HepG2 (cell line): ENCODE data around the gene WNT3. TPM values are rescaled to one million over a fixed set of nuclear protein-coding genes. Genes with fewer than 3 reads are reported as not detected.

ENCODE experiments used
- ATAC-seq: fragments of 200-7000 bp; cut with Tn5 transposase; 3 replicates; pipeline ENCODE4 v1.9.1; 2020; ENCODE audit warnings: mild to moderate bottlenecking, moderate library complexity
- BruUV-seq: library from RNA; stranded (reverse); fragments of 400-500 nt; replicated peaks from 2 replicates; lab custom pipeline; 2021; lab: Mats Ljungman, UMichigan
- CTCF ChIA-PET: fragments of 300-600 bp; formaldehyde crosslinking; extraction: SDS; loops from one replicate; lab custom pipeline; 2021; ENCODE audit warnings: low total read pairs, inconsistent platforms, low intra/inter-chr PET ratio; lab: Yijun Ruan, JAX
- POLR2A ChIA-PET: fragments of 350-600 bp; sonication (Branson Sonifier 250); formaldehyde crosslinking; loops from one replicate; lab custom pipeline; 2020; ENCODE audit warnings: antibody characterized with exemption, inconsistent platforms; lab: Yijun Ruan, JAX
- DNase-seq: peaks from one replicate; pipeline ENCODE4 v3.0.0-alpha.2; 2015; ENCODE audit warnings: low spot score
- FAIRE-seq: peaks from 3 replicates; lab custom pipeline; 2011; peaks lifted over from hg19 to GRCh38; lab: Jason Lieb, UNC
- H2AFZ ChIP-seq: one replicate; pipeline ENCODE4 v1.6.1; 2011; ENCODE audit warnings: low read length, inconsistent platforms
- H3K27ac ChIP-seq: fragments of 300-600 bp; 3 replicates; pipeline ENCODE4 v1.8.0; 2011; ENCODE audit warnings: mixed run types, mild to moderate bottlenecking, mixed read lengths, low read length, inconsistent platforms; ENCODE audit not compliant: insufficient read depth; ENCODE audit errors: extremely low read length
- H3K27me3 ChIP-seq, 2 experiments: fragments of 200-600 bp in 1 of 2; 2 replicates in 1 of 2; 3 replicates in 1 of 2; pipeline versions ENCODE4 v1.6.0 to v1.8.0; 2011; ENCODE audit warnings: low read length in 2 of 2, mild to moderate bottlenecking in 2 of 2, moderate library complexity in 2 of 2, inconsistent platforms in 1 of 2; ENCODE audit not compliant: insufficient read depth in 2 of 2, control insufficient read depth in 1 of 2
- H3K36me3 ChIP-seq, 2 experiments: fragments of 200-600 bp in 1 of 2; replicated peaks in 1 of 2; 2 replicates in 1 of 2; 3 replicates in 1 of 2; pipeline versions ENCODE4 v1.5.1 to v1.8.0; 2011; ENCODE audit warnings: low read length in 2 of 2, inconsistent platforms in 1 of 2; ENCODE audit not compliant: insufficient read depth in 2 of 2, control insufficient read depth in 1 of 2
- H3K4me1 ChIP-seq: 2 replicates; pipeline ENCODE4 v1.5.1; 2012; ENCODE audit warnings: low read length, inconsistent platforms; ENCODE audit not compliant: insufficient read depth
- H3K4me2 ChIP-seq: 2 replicates; pipeline ENCODE4 v1.6.0; 2011; ENCODE audit warnings: low read depth, low read length, inconsistent platforms
- H3K4me3 ChIP-seq, 3 experiments: fragments of 200-600 bp in 1 of 3; sonication (generic), shearing (Covaris generic) in 1 of 3; replicated peaks in 1 of 3; 2 replicates each; pipeline ENCODE4 v1.5.1; 2011 to 2016; ENCODE audit warnings: low read length in 3 of 3, inconsistent platforms in 2 of 3, low read depth in 2 of 3, mild to moderate bottlenecking in 2 of 3, control low read depth in 1 of 3, mixed read lengths in 1 of 3; ENCODE audit not compliant: insufficient read depth in 1 of 3
- H3K79me2 ChIP-seq: one replicate; pipeline ENCODE4 v1.6.1; 2011; ENCODE audit warnings: low read length, inconsistent platforms; ENCODE audit not compliant: insufficient read depth
- H3K9ac ChIP-seq: 2 replicates; pipeline ENCODE4 v1.6.0; 2011; ENCODE audit warnings: mild to moderate bottlenecking, low read depth, low read length, inconsistent platforms; ENCODE audit not compliant: insufficient read depth
- H3K9me3 ChIP-seq: 2 replicates; pipeline ENCODE4 v1.5.1; 2012; ENCODE audit warnings: mild to moderate bottlenecking, low read length
- H4K20me1 ChIP-seq: 2 replicates; pipeline ENCODE4 v1.6.0; 2011; ENCODE audit warnings: inconsistent platforms, mild to moderate bottlenecking, low read length, moderate library complexity; ENCODE audit not compliant: insufficient read depth
- HNRNPK ChIP-seq: fragments of 200-400 bp; formaldehyde crosslinking; IDR thresholded peaks from 2 replicates; pipeline ENCODE4 v1.6.1; 2018; ENCODE audit warnings: low read length, low read depth, moderate library complexity, mild to moderate bottlenecking; ENCODE audit not compliant: poor library complexity, severe bottlenecking
- MYPOP ChIP-seq: sonication (generic); formaldehyde crosslinking; IDR thresholded peaks from 2 replicates; pipeline ENCODE4 v1.8.1; 2023; ENCODE audit warnings: mild to moderate bottlenecking, moderate library complexity, missing genetic modification reagents
- NR2F6 ChIP-seq, 2 experiments: IDR thresholded peaks; 2 replicates each; pipeline ENCODE4 v1.6.1; 2016; ENCODE audit warnings: antibody characterized with exemption in 1 of 2, mild to moderate bottlenecking in 1 of 2
- POLR2AphosphoS5 ChIP-seq: IDR thresholded peaks from 2 replicates; pipeline ENCODE4 v1.6.1; 2012; ENCODE audit warnings: low read depth, low read length
- RFXANK ChIP-seq: IDR thresholded peaks from 2 replicates; pipeline ENCODE4 v1.6.1; 2016
- ZNF75D ChIP-seq: sonication (generic); formaldehyde crosslinking; IDR thresholded peaks from 2 replicates; pipeline ENCODE4 v1.8.1; 2023; ENCODE audit warnings: missing genetic modification reagents, mild to moderate bottlenecking, borderline replicate concordance
- WGBS: methylation state at CpG from one replicate; pipeline ENCODE4 v1.1.6; 2017; ENCODE audit warnings: low lambda C conversion rate; 5-methylcytosine and 5-hydroxymethylcytosine counted together
- in situ Hi-C: cut with HindIII; loops from 2 replicates; pipeline ENCODE4 v1.10.0; 2017; ENCODE audit warnings: low pct_unique_long_range_greater_than_20kb; ENCODE audit not compliant: extremely low pct_ligation_motif_present
- intact Hi-C: fragments of 100-400 bp; cut with micrococcal nuclease; formaldehyde crosslinking; loops from one replicate; pipeline ENCODE4 v1.10.0; 2022; ENCODE audit not compliant: unreplicated experiment
- polyA plus RNA-seq, 8 experiments: library from polyadenylated mRNA; depleted of rRNA in 3 of 8; stranded (reverse) in 7 of 8; unstranded in 1 of 8; fragments of >200 nt; fragmentation: Illumina TruSeq in 4 of 8; extraction: Trizol in 4 of 8; gene quantifications; 2 replicates each; pipeline versions ENCODE4 v1.2.1 to v1.2.3, GENCODE V29; 2011 to 2016; ENCODE audit warnings: low read depth in 4 of 8, missing spikeins in 1 of 8, mixed read lengths in 1 of 8; ENCODE audit not compliant: insufficient read depth in 1 of 8
- total RNA-seq, 5 experiments: library from RNA; depleted of rRNA; stranded (reverse); fragments of >200 nt; fragmentation: Illumina TruSeq; extraction: Trizol; gene quantifications; 2 replicates each; pipeline ENCODE4 v1.2.3, GENCODE V29; 2016; ENCODE audit warnings: low read depth in 1 of 5

Gene WNT3
- total and polyA plus RNA-seq, 2 of the 13 experiments (the other 11 are each of a cell fraction or from before 2014, with no cell fraction given) = 8.5 to 10.3 TPM

- TF ChIP-seq ZNF75D (CRISPR knock-in tag) = no peak
- no peak for TF ChIP-seq NR2F6 (IDR thresholded peaks at IDR 0.05)
- no peak for TF ChIP-seq NR2F6 (CRISPR knock-in tag; IDR thresholded peaks at IDR 0.05)
- no peak for TF ChIP-seq POLR2AphosphoS5
These were observed 85.6 kb downstream of the WNT3 start (continued) for GRCh38 chr17:46732754-46733398.

GRCh38 chr17:46732160-46732559, 86.3 kb downstream of the WNT3 start:
- Histone ChIP-seq H4K20me1 (no peaks in the 10 kb centered on the region), H3K9me3 (no peaks in the 10 kb centered on the region), H3K27me3 (no peaks in the 10 kb centered on the region), H2AFZ (no peak overlapping the region), H3K9ac (no peak overlapping the region), H3K36me3 (peaks cover 1 to 9% of the 10 kb centered on the region in 2 experiments; a peak in 3 of 5 replicates), H3K27ac (no peak overlapping the region), H3K4me2 (no peak overlapping the region), H3K4me1 (no peaks in the 10 kb centered on the region), H3K79me2 (no peaks in the 10 kb centered on the region), H3K4me3 (no peak overlapping the region)
- in situ Hi-C loops = loop anchor here (10.0 kb wide), 1 partner anchor 53 kb away; no protein-coding TSS in a partner anchor
- FAIRE-seq = no peak
- POLR2A ChIA-PET = interaction anchor here (0.6 kb wide), 1 partner anchor 15 kb away, joined by 3 read pairs; no protein-coding TSS in a partner anchor
- intact Hi-C loops = no loop called here
- no TSS peak for BruUV-seq
- no peak for ATAC-seq
- no peak for DNase-seq
- CTCF ChIA-PET = no interaction called here
- 96% methylated on average over 1 of the region's 1 CpG for WGBS
- peak; percentile 92 for TF ChIP-seq HNRNPK
- no peak for TF ChIP-seq RFXANK (CRISPR knock-in tag)
- TF ChIP-seq MYPOP = no peak
